ENCODE measurements around the gene APBB2. TPM values are rescaled to one million over a fixed set of nuclear protein-coding genes. Genes with fewer than 3 reads are reported as not detected.

APBB2 gene
- total RNA-seq, 1 experiment from 2014 or later: 49.0 TPM

DNA sequence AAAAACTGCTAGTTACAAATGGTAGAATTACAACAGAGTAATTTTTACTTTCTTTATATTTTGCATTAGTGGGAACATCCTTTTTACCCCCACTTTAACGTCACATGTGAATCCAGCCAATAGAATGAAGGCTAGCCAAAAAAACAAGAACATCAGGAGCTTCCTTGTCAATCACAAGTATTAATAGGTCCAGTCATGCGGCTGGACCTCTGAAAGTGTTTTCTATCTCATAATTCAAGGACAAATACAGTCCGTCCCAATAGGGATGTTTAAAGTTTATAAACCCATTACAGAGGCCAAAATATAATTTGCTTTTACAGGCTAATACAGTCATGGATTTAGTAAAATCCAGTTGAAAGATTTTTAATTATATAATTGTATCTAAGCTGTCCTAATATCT lies 110.7 kb downstream of the APBB2 start:
- H3K27me3 Mint-ChIP-seq (ENCODE audit: low read depth): no peaks in the 10 kb centered on the region
- H3K4me1 Mint-ChIP-seq: no peaks in the 10 kb centered on the region
- TF ChIP-seq ELF4 (CRISPR knock-in tag; IDR thresholded peaks at IDR 0.05; ENCODE audit: low read depth): no peak
- TF ChIP-seq RELA (CRISPR knock-in tag; IDR thresholded peaks at IDR 0.05; ENCODE audit: borderline replicate concordance): no peak
- TF ChIP-seq TEAD4 (CRISPR knock-in tag; IDR thresholded peaks at IDR 0.05): no peak
- TF ChIP-seq MYBL2 (CRISPR knock-in tag; IDR thresholded peaks at IDR 0.05): no peak
- TF ChIP-seq PRRX2 (CRISPR knock-in tag; IDR thresholded peaks at IDR 0.05): no peak
- TF ChIP-seq ZNF263 (CRISPR knock-in tag; IDR thresholded peaks at IDR 0.05; ENCODE audit: low read depth): no peak
- TF ChIP-seq, protein P1, sequence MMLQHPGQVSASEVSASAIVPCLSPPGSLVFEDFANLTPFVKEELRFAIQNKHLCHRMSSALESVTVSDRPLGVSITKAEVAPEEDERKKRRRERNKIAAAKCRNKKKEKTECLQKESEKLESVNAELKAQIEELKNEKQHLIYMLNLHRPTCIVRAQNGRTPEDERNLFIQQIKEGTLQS (CRISPR knock-in tag; conservative IDR thresholded peaks at IDR 0.05): no peak
- no peaks in the 10 kb centered on the region for H3K9me3 Mint-ChIP-seq
- ATAC-seq (no peak), DNase-seq (ENCODE audit: low spot score) (no peak)
- H3K27ac Mint-ChIP-seq: no peak overlapping the region
- no peaks in the 10 kb centered on the region for H3K36me3 Mint-ChIP-seq
- CTCF ChIA-PET: no interaction called here
- POLR2A ChIA-PET: no interaction called here
- H3K4me3 Mint-ChIP-seq: no peak overlapping the region

DNA sequence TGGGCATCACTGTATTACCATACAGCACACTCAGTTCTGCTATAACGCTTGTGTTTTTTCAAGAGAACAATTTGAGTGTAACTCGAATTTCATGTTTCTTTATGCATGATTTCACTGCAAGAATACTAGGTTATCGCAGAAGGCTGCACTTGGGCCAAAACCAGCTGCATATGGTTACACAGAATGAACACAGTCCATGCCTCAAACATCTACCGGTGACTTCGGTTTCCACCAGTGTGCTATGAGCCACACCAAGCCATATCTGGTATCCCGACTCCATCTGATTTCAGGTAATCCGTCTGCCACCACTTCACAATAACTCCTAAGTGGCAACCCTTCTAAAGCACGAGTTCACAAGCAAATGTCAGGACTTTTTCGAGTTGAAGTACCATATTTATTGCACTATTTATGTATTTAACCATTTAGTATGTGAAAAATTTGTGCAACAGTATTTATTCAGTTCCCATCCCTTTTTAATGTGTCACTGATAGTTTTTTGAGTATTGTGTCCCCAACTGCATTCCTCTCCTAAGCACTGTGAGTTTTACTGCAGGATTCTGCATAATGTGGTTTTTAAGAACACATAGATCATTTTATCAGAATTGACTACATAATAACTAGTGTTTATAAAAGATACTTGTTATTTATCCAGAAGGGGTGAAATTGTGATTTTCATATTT lies 111.8 kb downstream of the APBB2 start:
- no peak overlapping the region for H3K4me3 Mint-ChIP-seq
- H3K4me1 Mint-ChIP-seq: 0 out of 2 replicates have a peak, but pooled peaks cover 4% of the 10 kb centered on the region
- no peaks in the 10 kb centered on the region for H3K9me3 Mint-ChIP-seq
- no peaks in the 10 kb centered on the region for H3K27me3 Mint-ChIP-seq (ENCODE audit: low read depth)
- H3K27ac Mint-ChIP-seq: no peak overlapping the region
- ChIA-PET CTCF (no interaction called here), POLR2A (no interaction called here)
- DNase-seq (ENCODE audit: low spot score) (no peak), ATAC-seq (no peak)
- TF ChIP-seq, protein P2, sequence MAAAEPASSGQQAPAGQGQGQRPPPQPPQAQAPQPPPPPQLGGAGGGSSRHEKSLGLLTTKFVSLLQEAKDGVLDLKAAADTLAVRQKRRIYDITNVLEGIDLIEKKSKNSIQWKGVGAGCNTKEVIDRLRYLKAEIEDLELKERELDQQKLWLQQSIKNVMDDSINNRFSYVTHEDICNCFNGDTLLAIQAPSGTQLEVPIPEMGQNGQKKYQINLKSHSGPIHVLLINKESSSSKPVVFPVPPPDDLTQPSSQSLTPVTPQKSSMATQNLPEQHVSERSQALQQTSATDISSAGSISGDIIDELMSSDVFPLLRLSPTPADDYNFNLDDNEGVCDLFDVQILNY (CRISPR knock-in tag; IDR thresholded peaks at IDR 0.05): no peak
- TF ChIP-seq, protein P3, sequence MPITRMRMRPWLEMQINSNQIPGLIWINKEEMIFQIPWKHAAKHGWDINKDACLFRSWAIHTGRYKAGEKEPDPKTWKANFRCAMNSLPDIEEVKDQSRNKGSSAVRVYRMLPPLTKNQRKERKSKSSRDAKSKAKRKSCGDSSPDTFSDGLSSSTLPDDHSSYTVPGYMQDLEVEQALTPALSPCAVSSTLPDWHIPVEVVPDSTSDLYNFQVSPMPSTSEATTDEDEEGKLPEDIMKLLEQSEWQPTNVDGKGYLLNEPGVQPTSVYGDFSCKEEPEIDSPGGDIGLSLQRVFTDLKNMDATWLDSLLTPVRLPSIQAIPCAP (CRISPR knock-in tag; IDR thresholded peaks at IDR 0.05): no peak
- TF ChIP-seq FOXJ3 (CRISPR knock-in tag; IDR thresholded peaks at IDR 0.05; ENCODE audit: borderline replicate concordance) (no peak), RORB (CRISPR knock-in tag; IDR thresholded peaks at IDR 0.05) (no peak), SP1 (CRISPR knock-in tag; conservative IDR thresholded peaks at IDR 0.05) (no peak), HMGA2 (CRISPR knock-in tag; IDR thresholded peaks at IDR 0.05) (no peak)
- TF ChIP-seq, protein P4, sequence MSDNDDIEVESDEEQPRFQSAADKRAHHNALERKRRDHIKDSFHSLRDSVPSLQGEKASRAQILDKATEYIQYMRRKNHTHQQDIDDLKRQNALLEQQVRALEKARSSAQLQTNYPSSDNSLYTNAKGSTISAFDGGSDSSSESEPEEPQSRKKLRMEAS (CRISPR knock-in tag; IDR thresholded peaks at IDR 0.05): no peak
- no peaks in the 10 kb centered on the region for H3K36me3 Mint-ChIP-seq

DNA sequence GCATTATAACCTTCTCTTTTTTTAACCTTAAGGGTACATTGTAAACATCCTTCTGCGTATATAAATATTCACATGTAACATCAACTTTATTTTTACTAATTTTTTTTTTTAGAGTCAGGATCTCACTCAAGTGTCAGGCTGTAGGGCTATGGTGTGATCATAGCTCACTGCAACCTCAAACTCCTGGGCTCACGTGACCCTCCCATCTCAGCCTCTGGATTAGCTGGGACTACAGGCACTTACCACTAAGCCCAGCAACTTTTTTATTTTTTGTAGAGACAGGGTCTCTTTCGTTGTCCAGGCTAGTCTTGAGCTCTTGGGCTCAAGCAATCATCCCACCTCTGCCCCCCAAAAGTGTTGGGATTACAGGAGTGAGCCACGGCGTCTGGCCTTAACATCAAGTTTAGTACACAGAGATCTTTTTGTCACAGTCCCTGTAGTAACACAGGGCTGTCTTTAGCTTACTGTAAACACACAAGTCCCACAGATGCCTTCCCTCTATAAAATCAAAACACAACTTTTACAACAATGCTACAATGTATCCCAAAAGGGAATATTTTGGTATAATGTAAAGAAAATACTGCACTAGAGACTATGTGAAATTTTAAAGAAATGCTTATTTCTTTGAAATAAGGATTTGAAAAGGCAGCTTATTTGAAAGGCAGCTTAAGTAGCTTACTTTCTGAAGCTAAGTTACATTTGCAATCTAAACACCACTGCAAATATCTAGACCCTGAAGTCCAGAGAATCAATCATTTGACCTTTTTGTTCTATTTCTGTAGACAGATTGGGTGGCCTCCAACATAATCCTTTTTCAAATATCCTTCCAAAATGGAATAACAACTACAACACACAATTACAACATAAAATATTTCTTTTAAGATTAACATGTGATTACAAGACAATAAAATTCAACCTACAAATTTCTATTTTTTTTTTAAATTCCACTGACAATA lies 116.0 kb downstream of the APBB2 start:
- H3K27ac Mint-ChIP-seq: no peak overlapping the region
- POLR2A ChIA-PET: interaction anchor here (0.7 kb wide), 1 partner anchor 12 kb away, joined by 3 read pairs; no protein-coding TSS in a partner anchor
- ATAC-seq: peak; percentile 59
- TF ChIP-seq, protein P5, sequence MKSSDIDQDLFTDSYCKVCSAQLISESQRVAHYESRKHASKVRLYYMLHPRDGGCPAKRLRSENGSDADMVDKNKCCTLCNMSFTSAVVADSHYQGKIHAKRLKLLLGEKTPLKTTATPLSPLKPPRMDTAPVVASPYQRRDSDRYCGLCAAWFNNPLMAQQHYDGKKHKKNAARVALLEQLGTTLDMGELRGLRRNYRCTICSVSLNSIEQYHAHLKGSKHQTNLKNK (CRISPR knock-in tag; IDR thresholded peaks at IDR 0.05): no peak
- TF ChIP-seq TEAD4 (CRISPR knock-in tag; IDR thresholded peaks at IDR 0.05) (no peak), NFE2L1 (CRISPR knock-in tag; IDR thresholded peaks at IDR 0.05) (no peak), ZNF121 (CRISPR knock-in tag; IDR thresholded peaks at IDR 0.05) (no peak), HMGA2 (CRISPR knock-in tag; IDR thresholded peaks at IDR 0.05) (no peak)
- TF ChIP-seq, protein P6, sequence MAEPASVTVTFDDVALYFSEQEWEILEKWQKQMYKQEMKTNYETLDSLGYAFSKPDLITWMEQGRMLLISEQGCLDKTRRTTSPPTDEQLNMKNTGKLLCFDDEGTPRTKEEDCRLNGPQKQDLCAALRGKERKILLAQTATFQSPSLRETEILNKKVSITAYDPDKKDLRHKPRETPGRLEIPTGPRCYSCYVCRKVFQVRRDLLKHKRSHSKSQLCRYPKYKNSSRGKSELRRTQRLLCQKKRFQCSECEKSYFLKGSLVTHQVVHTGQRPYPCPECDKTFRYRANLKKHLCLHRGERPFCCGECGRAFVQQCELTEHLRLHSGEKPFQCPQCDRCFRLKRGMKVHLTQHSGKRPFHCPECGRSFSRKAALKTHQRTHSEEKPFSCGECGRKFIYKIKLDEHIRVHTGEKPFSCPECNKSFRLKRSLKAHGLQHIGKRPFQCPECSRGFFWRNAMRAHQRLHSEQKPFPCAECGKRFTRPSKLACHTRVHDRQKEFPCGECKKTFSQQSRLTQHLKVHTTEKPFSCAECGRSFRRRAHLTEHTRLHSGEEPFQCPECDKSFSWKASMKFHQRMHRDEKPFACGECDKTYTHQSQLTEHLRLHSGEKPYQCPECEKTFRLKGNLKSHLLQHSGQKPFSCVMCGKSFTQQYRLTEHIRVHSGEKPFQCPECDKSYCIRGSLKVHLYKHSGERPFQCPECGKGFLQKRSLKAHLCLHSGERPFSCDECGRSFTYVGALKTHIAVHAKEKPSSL (CRISPR knock-in tag; conservative IDR thresholded peaks at IDR 0.05): no peak
- TF ChIP-seq, protein P7, sequence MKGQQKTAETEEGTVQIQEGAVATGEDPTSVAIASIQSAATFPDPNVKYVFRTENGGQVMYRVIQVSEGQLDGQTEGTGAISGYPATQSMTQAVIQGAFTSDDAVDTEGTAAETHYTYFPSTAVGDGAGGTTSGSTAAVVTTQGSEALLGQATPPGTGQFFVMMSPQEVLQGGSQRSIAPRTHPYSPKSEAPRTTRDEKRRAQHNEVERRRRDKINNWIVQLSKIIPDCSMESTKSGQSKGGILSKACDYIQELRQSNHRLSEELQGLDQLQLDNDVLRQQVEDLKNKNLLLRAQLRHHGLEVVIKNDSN (CRISPR knock-in tag; IDR thresholded peaks at IDR 0.05): peak; percentile 40; the same call in 1 of the 2 replicates
- TF ChIP-seq, protein P8, sequence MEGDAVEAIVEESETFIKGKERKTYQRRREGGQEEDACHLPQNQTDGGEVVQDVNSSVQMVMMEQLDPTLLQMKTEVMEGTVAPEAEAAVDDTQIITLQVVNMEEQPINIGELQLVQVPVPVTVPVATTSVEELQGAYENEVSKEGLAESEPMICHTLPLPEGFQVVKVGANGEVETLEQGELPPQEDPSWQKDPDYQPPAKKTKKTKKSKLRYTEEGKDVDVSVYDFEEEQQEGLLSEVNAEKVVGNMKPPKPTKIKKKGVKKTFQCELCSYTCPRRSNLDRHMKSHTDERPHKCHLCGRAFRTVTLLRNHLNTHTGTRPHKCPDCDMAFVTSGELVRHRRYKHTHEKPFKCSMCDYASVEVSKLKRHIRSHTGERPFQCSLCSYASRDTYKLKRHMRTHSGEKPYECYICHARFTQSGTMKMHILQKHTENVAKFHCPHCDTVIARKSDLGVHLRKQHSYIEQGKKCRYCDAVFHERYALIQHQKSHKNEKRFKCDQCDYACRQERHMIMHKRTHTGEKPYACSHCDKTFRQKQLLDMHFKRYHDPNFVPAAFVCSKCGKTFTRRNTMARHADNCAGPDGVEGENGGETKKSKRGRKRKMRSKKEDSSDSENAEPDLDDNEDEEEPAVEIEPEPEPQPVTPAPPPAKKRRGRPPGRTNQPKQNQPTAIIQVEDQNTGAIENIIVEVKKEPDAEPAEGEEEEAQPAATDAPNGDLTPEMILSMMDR (IDR thresholded peaks at IDR 0.05): no peak
- TF ChIP-seq, protein P9, sequence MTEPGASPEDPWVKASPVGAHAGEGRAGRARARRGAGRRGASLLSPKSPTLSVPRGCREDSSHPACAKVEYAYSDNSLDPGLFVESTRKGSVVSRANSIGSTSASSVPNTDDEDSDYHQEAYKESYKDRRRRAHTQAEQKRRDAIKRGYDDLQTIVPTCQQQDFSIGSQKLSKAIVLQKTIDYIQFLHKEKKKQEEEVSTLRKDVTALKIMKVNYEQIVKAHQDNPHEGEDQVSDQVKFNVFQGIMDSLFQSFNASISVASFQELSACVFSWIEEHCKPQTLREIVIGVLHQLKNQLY (CRISPR knock-in tag; IDR thresholded peaks at IDR 0.05): no peak

More for the DNA sequence above, 116.0 kb downstream of the APBB2 start:
- H3K4me1 Mint-ChIP-seq: 0 out of 2 replicates have a peak, but pooled peaks cover 7% of the 10 kb centered on the region
- CTCF ChIA-PET: interaction anchor here (0.8 to 1.4 kb wide), 2 partner anchors 201 to 563 kb away, joined by 3 read pairs; no protein-coding TSS in a partner anchor
- no peaks in the 10 kb centered on the region for H3K9me3 Mint-ChIP-seq
- H3K4me3 Mint-ChIP-seq: no peak overlapping the region
- H3K36me3 Mint-ChIP-seq: no peaks in the 10 kb centered on the region
- H3K27me3 Mint-ChIP-seq (ENCODE audit: low read depth): no peaks in the 10 kb centered on the region
- DNase-seq (ENCODE audit: low spot score): no peak
